Stimulated activated naive B cell treated with anti-CD40 and anti-IgM and Interleukin-4, amounts not matched to agents 10 μg/mL and 1 μg/mL and 100 μg/mL, for 72 hours (primary cell): Measurements from ENCODE around the gene PLLP.

Experiments
- ATAC-seq, 2 donors: fragments of 150-1000 bp; cut with Tn5 transposase; replicated peaks; 2 replicates each; pipeline ENCODE4 v1.10.0; 2021; ENCODE audit warnings: moderate library complexity in 1 of 2
- DNase-seq: peaks from one replicate; pipeline ENCODE4 v3.0.0; 2021
- H3K27ac Mint-ChIP-seq: one replicate; pipeline ENCODE4 v1.8.0; 2022; ENCODE audit warnings: mild to moderate bottlenecking, mixed read lengths
- H3K27me3 Mint-ChIP-seq, 2 donors: one replicate each; pipeline ENCODE4 v1.8.0; 2022; ENCODE audit warnings: mixed read lengths in 2 of 2
- H3K36me3 Mint-ChIP-seq, 2 donors: one replicate each; pipeline ENCODE4 v1.8.0; 2022; ENCODE audit warnings: mixed read lengths in 2 of 2, mild to moderate bottlenecking in 1 of 2
- H3K4me1 Mint-ChIP-seq, 2 donors: one replicate each; pipeline ENCODE4 v1.8.0; 2022; ENCODE audit warnings: mixed read lengths in 2 of 2, mild to moderate bottlenecking in 1 of 2
- H3K4me3 Mint-ChIP-seq, 2 donors: one replicate each; pipeline ENCODE4 v1.8.0; 2022; ENCODE audit warnings: mild to moderate bottlenecking in 2 of 2, mixed read lengths in 2 of 2, moderate library complexity in 1 of 2
- H3K9me3 Mint-ChIP-seq, 2 donors: one replicate each; pipeline ENCODE4 v1.8.0; 2022; ENCODE audit warnings: mixed read lengths in 2 of 2, mild to moderate bottlenecking in 1 of 2

The PLLP gene, protein sequence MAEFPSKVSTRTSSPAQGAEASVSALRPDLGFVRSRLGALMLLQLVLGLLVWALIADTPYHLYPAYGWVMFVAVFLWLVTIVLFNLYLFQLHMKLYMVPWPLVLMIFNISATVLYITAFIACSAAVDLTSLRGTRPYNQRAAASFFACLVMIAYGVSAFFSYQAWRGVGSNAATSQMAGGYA

DNA sequence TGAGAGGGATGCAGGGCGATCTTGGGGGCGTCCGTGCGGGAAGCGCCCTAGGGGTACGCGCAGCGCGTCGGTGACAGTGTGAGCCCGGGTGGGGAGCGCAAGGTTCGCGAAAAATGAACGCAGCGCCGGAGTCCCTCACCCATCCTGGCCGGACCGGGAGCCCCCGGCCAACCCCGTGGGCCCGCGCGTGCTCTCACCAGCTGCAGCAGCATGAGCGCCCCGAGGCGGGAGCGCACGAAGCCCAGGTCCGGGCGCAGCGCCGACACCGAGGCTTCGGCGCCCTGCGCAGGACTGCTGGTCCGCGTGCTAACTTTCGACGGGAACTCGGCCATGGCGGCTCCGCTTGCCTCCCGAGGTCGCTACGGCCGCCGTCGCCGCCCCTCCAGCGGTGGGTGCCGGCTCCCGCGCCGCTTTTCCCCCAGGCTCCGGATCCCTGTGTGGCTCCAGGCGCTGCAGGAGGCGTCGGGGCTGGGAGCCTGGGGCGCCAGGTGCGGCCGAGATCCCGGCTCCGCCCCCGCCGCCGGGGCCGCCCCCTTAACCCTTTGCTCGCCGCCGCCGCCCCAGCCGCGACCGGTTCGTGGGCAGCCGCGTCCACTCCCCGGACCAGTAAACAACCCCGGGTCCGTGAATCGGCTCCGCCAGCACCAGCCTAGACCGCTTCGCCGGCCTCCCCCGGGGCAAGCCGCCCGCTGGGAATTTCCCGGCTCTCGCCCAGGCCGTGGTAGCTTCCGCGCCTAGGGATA is at the start of gene PLLP:
Gene PLLP, minus strand, starts transcription at position 464 of the 743 bp plus-strand sequence. Its CDS starts 132 bp downstream, at position 332.
- H3K36me3 Mint-ChIP-seq = no peaks in the 10 kb centered on the region
- no peaks in the 10 kb centered on the region for H3K9me3 Mint-ChIP-seq
- peak within 1 kb of the TSS; percentile 5 for H3K27ac Mint-ChIP-seq
- DNase-seq (peak; percentile 12), ATAC-seq (peak; percentile 63 to 69)
- peaks cover 7 to 13% of the 10 kb centered on the region in 2 donors for H3K4me1 Mint-ChIP-seq
- H3K27me3 Mint-ChIP-seq = peaks cover 40 to 55% of the 10 kb centered on the region in 2 donors
- H3K4me3 Mint-ChIP-seq = peak within 1 kb of the TSS; percentile 75 to 79

DNA sequence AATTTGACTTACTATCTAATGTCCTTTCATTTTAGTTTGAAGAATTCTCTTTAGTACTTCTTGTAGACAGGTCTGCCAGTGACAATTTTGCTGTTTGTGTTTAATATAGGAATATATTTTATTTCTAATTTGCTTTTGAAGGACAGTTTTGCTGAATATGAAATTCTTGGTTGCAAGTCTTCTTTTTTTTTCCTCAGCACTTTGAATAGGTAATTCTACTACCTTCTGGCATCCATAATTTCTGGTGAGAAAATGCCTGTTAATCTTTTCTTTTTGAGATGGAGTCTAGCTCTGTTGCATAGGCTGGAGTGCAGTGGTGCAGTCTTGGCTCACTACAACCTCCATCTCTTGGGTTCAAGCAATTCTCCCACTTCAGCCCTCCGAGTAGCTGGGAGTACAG is 48.9 kb upstream of the PLLP start:
- no peak for DNase-seq
- Mint-ChIP-seq H3K27ac (no peak overlapping the region), H3K4me1 (peaks cover 3 to 6% of the 10 kb centered on the region in 2 donors), H3K4me3 (no peak overlapping the region), H3K36me3 (peaks cover 3 to 7% of the 10 kb centered on the region in 2 donors), H3K9me3 (peaks cover 3 to 5% of the 10 kb centered on the region in 2 donors), H3K27me3 (peaks cover 0 to 5% of the 10 kb centered on the region in 2 donors)
- ATAC-seq = no peak

DNA sequence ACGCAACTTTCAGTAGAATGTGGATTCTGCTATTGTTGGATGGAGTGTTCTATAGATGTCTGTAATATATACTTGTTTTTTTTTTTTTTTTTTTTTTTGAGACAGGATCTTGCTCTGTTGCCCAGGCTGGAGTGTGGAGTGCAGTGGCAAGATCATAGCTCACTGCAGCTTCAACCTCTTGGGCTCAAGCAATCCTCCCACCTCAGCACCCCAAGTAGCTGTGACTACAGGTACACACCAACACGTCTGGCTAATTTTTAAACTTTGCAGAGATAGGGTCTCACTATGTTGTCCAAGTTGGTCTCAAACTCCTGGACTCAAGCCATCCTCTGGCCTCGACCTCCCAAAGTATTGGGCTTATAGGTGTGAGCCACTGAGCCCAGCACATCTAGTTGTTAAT is 46.9 kb upstream of the PLLP start:
- peaks cover 3 to 7% of the 10 kb centered on the region in 2 donors for H3K36me3 Mint-ChIP-seq
- peak overlapping the region; percentile 9 for H3K27ac Mint-ChIP-seq
- DNase-seq (no peak), ATAC-seq (no peak)
- H3K4me1 Mint-ChIP-seq = peaks cover 0 to 4% of the 10 kb centered on the region in 2 donors
- peaks cover 3 to 5% of the 10 kb centered on the region in 2 donors for H3K9me3 Mint-ChIP-seq
- no peak overlapping the region for H3K4me3 Mint-ChIP-seq
- H3K27me3 Mint-ChIP-seq = peaks cover 0 to 5% of the 10 kb centered on the region in 2 donors

DNA sequence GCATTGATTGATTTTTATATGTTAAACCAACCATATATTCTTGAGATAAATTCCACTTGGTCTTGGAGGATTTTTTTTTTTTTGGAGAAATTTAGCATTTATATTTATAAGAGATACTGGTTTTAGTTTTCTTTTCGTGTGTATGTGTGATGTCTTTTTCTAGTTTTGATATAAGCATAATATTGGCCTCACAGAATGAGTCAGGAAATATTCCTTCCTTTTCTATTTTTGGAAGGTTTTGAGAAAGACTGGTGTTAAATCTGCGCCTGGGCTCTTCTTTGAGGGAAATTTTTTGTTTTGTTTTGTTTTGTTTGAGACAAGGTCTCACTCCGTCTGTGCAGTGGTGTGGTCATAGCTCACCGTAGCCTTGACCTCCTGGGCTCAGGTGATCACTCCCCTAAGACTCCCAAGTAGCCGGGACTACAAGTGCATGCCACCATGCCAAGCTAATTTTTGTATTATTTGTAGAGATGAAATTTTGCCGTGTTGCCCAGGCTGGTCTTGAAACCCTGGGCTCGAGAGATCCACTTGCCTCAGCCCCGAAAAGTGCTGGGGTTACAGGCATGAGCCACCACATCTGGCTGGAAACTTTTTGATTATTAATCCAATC is 45.4 kb upstream of the PLLP start:
- no peak for DNase-seq
- Mint-ChIP-seq H3K4me1 (peaks cover 5 to 8% of the 10 kb centered on the region in 2 donors), H3K27me3 (peaks cover 0 to under 1% of the 10 kb centered on the region in 2 donors), H3K9me3 (peaks cover 3 to 5% of the 10 kb centered on the region in 2 donors), H3K4me3 (no peak overlapping the region), H3K36me3 (peaks cover 3 to 7% of the 10 kb centered on the region in 2 donors), H3K27ac (no peak overlapping the region)
- no peak for ATAC-seq

DNA sequence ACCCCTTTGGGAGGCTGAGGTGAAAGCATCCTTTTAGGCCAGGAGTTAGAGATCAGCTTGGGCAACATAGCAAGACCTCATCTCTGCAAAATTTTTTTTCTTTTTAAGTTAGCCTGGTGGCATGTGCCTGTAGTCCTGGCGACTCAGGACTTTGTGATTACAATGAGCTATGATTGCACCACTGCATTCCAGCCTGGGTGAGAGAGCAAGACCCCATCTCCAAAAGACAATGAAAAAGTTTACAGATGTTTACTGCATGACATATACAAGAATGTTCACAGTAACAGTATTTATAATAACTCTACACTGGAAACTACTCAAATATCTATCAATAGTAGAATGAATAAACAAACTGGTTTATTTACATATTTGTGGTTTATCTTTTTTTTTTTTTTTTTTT is 41.0 kb upstream of the PLLP start:
- no peak overlapping the region for H3K27ac Mint-ChIP-seq
- no peaks in the 10 kb centered on the region for H3K27me3 Mint-ChIP-seq
- no peaks in the 10 kb centered on the region for H3K36me3 Mint-ChIP-seq

DNA sequence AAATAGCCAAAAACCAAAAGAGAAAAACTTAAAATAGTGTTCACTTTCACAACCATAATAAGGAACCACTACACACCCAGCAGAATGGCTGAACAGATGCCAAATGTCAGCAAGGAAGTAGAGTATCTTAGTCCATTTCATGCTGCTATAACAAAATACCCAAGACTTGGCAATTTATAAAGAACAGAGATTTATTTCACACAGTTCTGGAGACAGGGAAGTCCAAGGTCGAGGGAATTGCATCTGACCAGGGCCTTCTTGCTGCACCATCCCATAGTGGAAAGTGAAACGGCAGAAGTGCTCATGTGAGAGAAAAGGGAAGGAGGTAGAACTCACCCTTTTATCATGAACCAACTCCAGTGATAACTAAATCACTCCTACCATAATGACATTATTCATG is 40.3 kb upstream of the PLLP start:
- H3K27me3 Mint-ChIP-seq = no peaks in the 10 kb centered on the region
- H3K9me3 Mint-ChIP-seq = no peaks in the 10 kb centered on the region
- peak overlapping the region; percentile 1 for H3K27ac Mint-ChIP-seq
- peak overlapping the region in 1 of 2 donors; percentile 28 for H3K4me3 Mint-ChIP-seq
- H3K4me1 Mint-ChIP-seq = peaks cover 9 to 13% of the 10 kb centered on the region in 2 donors
- DNase-seq (no peak), ATAC-seq (peak; percentile 78 to 85)
- H3K36me3 Mint-ChIP-seq = no peaks in the 10 kb centered on the region

More for the DNA sequence above, 41.0 kb upstream of the PLLP start:
- peak in 1 of 2 donors; percentile 19 for ATAC-seq
- no peak for DNase-seq
- Mint-ChIP-seq H3K4me3 (no peak overlapping the region), H3K9me3 (no peaks in the 10 kb centered on the region), H3K4me1 (peaks cover 13% of the 10 kb centered on the region in 2 donors)

DNA sequence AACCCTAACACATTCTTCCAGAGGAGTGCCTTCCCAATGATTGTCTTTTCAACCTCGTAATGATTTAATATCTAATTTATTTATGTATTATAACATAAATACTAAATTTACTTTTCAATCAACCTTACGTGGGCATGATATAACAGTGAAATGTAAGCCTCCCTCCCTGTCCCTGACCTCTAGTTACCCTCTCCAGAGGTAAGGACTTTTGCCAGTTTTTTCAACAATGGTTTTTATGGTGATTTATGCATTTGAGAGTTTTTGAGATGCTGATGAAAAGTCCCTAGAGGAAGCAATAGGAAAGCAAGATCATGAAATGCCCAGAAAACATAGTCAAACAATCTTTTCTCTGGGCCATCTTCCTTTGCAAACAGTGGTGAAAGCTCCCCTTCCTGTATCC is 35.2 kb upstream of the PLLP start:
- H3K9me3 Mint-ChIP-seq = no peaks in the 10 kb centered on the region
- peaks cover 4 to 5% of the 10 kb centered on the region in 2 donors for H3K27me3 Mint-ChIP-seq
- no peak for ATAC-seq
- H3K4me1 Mint-ChIP-seq = peaks cover 9 to 21% of the 10 kb centered on the region in 2 donors
- H3K4me3 Mint-ChIP-seq = no peak overlapping the region
- H3K36me3 Mint-ChIP-seq = no peaks in the 10 kb centered on the region
- H3K27ac Mint-ChIP-seq = no peak overlapping the region
- DNase-seq = no peak

DNA sequence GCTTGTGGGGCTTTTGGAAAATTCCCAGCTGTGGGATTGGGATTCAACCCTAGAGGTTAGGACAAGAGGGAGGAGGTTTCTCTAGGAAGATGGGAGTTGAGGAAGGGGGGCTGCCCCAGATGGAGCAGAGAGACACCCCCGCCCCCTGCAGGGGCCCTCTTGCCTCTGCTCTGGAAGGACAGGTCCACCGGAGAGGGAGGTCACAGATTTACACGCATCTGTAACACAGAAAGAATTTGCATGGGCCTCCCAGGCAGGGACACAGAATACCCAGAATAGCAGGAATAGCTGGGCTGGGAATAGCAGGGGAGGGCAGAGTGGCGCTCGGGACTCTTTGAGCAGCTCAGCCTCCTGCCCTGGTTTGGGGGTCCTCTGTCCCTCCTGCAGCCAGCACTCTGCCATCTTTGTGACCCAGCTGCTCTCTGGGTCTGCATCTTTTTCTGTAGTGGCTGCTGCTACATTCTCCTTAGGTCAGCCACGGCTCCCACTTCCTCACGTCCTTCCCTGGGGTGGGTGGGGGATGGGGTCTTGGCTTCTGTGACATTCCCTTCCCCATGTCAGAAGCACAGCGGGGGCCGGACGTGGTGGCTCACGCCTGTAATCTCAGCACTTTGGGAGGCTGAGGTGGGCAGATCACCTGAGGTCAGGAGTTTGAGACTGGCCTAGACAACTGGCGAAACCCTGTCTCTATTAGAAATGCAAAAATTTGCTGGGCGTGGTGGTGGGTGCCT is 33.9 kb upstream of the PLLP start:
- Mint-ChIP-seq H3K9me3 (no peaks in the 10 kb centered on the region), H3K27me3 (peaks cover 4 to 5% of the 10 kb centered on the region in 2 donors), H3K36me3 (no peaks in the 10 kb centered on the region), H3K4me3 (no peak overlapping the region), H3K27ac (no peak overlapping the region), H3K4me1 (peaks cover 14 to 21% of the 10 kb centered on the region in 2 donors)
- DNase-seq = no peak
- no peak for ATAC-seq

DNA sequence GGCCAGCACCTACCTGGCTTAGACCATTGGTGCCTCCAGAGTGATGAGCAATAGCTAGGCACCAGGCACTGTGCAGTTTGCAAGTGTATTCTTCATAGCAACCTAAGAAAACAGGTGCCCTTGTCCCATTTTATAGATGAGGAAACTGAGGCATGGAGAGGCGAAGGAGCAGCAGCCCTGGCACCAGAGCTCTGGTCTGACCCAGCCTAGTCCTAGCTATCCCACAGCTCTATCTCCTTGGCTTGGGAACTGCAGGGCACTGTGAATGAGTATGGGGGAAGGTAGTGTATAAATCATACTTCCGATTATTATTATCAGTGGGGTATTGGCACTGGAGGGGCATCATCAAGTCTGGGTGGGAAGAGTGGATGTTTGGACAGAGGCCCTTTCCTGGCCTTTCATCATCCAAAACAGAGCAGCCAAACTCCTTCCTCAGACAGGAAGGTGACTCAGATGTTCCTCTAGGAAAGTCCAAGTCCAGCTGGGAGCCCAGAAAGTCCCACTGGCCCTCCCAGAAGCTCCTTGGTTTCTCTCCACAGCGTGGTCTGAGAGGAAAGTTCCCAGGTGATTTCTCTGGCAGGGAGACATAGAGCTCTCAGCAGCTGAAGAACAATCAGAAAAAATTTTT is 32.0 kb upstream of the PLLP start:
- Mint-ChIP-seq H3K36me3 (no peaks in the 10 kb centered on the region), H3K9me3 (no peaks in the 10 kb centered on the region), H3K4me3 (no peak overlapping the region), H3K27ac (no peak overlapping the region), H3K27me3 (peaks cover 9 to 10% of the 10 kb centered on the region in 2 donors), H3K4me1 (peaks cover 15 to 21% of the 10 kb centered on the region in 2 donors)
- ATAC-seq (no peak), DNase-seq (no peak)

DNA sequence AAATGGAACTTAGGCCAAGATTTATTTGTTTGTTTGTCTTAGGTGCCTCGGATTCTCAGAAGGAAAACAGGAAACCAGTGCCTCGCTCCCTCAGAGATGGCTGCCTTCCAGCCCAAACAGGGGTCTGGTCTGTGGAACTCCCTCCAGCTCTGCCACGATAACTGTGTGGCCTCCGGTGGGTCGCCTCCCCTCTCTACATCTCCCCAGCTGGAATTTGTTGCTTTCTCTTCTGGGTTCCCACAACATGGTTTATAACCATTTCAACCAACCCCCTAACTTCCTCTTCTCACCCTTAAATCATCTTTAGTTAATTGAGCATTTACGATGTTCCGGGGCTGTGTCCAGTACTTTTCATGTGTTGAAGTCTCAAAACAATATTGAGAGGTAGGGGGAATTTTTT is 30.9 kb upstream of the PLLP start:
- Mint-ChIP-seq H3K4me1 (peaks cover 17 to 29% of the 10 kb centered on the region in 2 donors), H3K36me3 (no peaks in the 10 kb centered on the region), H3K9me3 (no peaks in the 10 kb centered on the region), H3K4me3 (no peak overlapping the region), H3K27me3 (peaks cover 9 to 10% of the 10 kb centered on the region in 2 donors), H3K27ac (no peak overlapping the region)
- ATAC-seq = no peak
- DNase-seq = no peak

DNA sequence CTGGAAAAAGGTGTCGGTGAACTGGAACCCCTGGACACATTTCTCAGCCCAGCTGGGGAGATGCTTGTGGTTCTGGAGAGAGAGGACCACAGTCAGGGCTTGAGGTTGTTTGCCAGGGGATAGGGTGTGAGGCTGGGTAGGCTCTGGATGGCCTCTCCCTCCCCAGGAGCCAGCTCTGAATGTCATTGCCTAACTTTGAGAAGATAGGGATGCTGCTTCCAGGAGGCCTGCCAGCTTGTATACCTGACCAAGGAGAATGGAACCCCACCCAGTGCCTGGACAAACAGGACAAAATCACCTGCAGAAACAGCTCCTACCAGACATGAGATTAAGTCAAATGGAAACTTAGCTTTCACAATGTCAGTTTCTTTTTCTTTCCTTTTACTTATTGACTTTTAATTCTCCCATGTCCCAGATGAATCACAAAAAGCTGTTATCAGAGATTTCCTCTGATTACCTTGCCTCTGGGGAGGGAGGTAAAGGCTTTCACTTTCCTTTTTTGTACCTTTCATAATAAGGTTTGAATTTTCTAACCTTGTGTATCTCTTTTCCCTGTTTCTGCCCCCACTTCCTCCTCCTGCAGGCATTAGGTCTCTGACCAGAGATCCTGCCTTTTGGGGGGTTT is 29.8 kb upstream of the PLLP start:
- Mint-ChIP-seq H3K27ac (no peak overlapping the region), H3K9me3 (no peaks in the 10 kb centered on the region), H3K36me3 (no peaks in the 10 kb centered on the region), H3K27me3 (peaks cover 9 to 10% of the 10 kb centered on the region in 2 donors), H3K4me1 (peaks cover 17 to 33% of the 10 kb centered on the region in 2 donors), H3K4me3 (peak overlapping the region in 1 of 2 donors; percentile 12)
- DNase-seq (no peak), ATAC-seq (peak; percentile 56 to 68)

DNA sequence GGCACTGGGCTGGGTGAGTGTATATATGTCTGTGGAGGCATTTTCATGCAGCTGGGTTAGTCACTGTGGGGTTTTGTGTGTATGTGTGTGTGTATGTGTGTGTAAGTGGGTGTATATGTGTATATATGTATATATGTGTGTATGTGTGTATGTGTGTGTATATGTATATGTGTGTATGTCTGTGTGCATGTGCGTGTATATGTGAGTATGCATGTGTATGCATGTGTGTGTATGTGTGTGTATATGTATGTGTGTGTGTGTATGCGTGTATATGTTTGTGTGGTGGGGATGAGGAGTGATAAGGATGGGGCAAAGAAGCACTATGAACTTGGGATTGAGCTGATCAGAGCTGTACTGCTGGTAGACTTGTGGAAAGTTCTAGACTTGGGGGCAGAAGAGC is 29.0 kb upstream of the PLLP start:
- no peak for ATAC-seq

DNA sequence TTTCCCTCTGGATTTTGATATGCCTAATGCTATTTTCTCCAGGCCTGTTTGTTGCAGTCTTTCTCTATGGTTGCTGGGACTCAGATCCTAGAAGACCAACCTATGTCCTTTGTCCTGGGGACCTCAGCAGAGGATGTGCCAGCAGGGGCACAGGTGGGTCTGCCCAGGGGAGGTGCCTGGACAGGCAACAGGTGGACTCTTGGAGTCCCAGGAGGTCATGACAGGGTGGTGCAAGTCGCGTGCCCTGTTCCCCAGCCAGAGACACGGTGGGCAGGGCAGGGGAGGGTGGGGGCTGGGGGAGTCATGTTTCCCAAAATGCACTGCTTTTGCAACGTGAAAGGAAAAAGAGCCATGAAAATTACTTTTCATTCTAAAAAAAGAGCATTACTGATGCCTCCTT is 26.3 kb upstream of the PLLP start:
- Mint-ChIP-seq H3K9me3 (no peaks in the 10 kb centered on the region), H3K4me3 (no peak overlapping the region), H3K36me3 (no peaks in the 10 kb centered on the region), H3K27me3 (peaks cover 12 to 13% of the 10 kb centered on the region in 2 donors), H3K27ac (no peak overlapping the region), H3K4me1 (peaks cover 18 to 31% of the 10 kb centered on the region in 2 donors)
- DNase-seq (no peak), ATAC-seq (no peak)

More for the DNA sequence above, 29.0 kb upstream of the PLLP start:
- Mint-ChIP-seq H3K36me3 (no peaks in the 10 kb centered on the region), H3K4me1 (peaks cover 17 to 35% of the 10 kb centered on the region in 2 donors), H3K4me3 (no peak overlapping the region), H3K27ac (no peak overlapping the region), H3K9me3 (no peaks in the 10 kb centered on the region), H3K27me3 (peaks cover 9 to 10% of the 10 kb centered on the region in 2 donors)
- DNase-seq = no peak
